ENCODE measurements around the gene SAV1. TPM values are rescaled to one million over a fixed set of nuclear protein-coding genes. Genes with fewer than 3 reads are reported as not detected.

The SAV1 gene
- total RNA-seq, 1 experiment from 2014 or later = 64.1 TPM

GRCh38 chr14:50635141-50635540 is 33.0 kb downstream of the SAV1 start:
- CTCF ChIA-PET = no interaction called here
- H3K36me3 Mint-ChIP-seq = peaks cover 22% of the 10 kb centered on the region

DNA sequence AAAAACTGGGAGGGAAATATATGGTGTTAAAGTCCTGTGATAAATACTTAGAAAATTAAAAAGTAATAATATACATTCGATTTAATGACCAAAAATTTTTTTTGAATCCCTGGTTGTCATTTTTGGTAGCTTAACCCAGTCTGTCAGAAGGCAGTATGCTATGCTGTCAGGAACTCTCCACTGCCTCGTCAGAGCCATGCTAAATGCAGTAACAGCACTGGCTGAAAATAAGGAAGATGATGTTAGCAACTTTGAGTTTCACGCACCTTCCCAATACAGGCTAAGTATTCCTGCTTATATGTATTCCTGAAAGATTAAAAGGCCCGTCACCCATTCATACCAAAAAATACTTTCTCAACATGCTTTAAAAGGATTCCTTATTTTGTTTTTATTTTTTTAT is 34.2 kb downstream of the SAV1 start:
- ChIA-PET POLR2A (no interaction called here), CTCF (no interaction called here)
- no peak overlapping the region for H3K4me3 Mint-ChIP-seq
- no peaks in the 10 kb centered on the region for H3K9me3 Mint-ChIP-seq
- H3K27me3 Mint-ChIP-seq (ENCODE audit: low read depth) = no peaks in the 10 kb centered on the region
- ATAC-seq (no peak), DNase-seq (ENCODE audit: low spot score) (no peak)
- TF ChIP-seq E2F5 (CRISPR knock-in tag; IDR thresholded peaks at IDR 0.05) (no peak), ATF1 (CRISPR knock-in tag; IDR thresholded peaks at IDR 0.05) (no peak), ELF4 (CRISPR knock-in tag; IDR thresholded peaks at IDR 0.05; ENCODE audit: low read depth) (no peak), ZNF263 (CRISPR knock-in tag; IDR thresholded peaks at IDR 0.05; ENCODE audit: low read depth) (no peak), NFYB (CRISPR knock-in tag; conservative IDR thresholded peaks at IDR 0.05; ENCODE audit: low read depth) (no peak), KAT7 (CRISPR knock-in tag; IDR thresholded peaks at IDR 0.05; ENCODE audit: borderline replicate concordance) (no peak), ZNF532 (CRISPR knock-in tag; IDR thresholded peaks at IDR 0.05; ENCODE audit: borderline replicate concordance) (no peak), ATF3 (CRISPR knock-in tag; conservative IDR thresholded peaks at IDR 0.05) (no peak), EMX1 (CRISPR knock-in tag; IDR thresholded peaks at IDR 0.05) (no peak), SMAD4 (CRISPR knock-in tag; IDR thresholded peaks at IDR 0.05) (no peak), ZNF219 (CRISPR knock-in tag; IDR thresholded peaks at IDR 0.05; ENCODE audit: borderline replicate concordance) (no peak), JAZF1 (CRISPR knock-in tag; IDR thresholded peaks at IDR 0.05) (no peak), FOXK1 (CRISPR knock-in tag; IDR thresholded peaks at IDR 0.05) (no peak), ZNF121 (CRISPR knock-in tag; IDR thresholded peaks at IDR 0.05) (no peak), ZNF396 (CRISPR knock-in tag; IDR thresholded peaks at IDR 0.05; ENCODE audit: borderline replicate concordance) (no peak)
- TF ChIP-seq, protein P1, sequence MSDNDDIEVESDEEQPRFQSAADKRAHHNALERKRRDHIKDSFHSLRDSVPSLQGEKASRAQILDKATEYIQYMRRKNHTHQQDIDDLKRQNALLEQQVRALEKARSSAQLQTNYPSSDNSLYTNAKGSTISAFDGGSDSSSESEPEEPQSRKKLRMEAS (CRISPR knock-in tag; IDR thresholded peaks at IDR 0.05) = no peak
- TF ChIP-seq, protein P2, sequence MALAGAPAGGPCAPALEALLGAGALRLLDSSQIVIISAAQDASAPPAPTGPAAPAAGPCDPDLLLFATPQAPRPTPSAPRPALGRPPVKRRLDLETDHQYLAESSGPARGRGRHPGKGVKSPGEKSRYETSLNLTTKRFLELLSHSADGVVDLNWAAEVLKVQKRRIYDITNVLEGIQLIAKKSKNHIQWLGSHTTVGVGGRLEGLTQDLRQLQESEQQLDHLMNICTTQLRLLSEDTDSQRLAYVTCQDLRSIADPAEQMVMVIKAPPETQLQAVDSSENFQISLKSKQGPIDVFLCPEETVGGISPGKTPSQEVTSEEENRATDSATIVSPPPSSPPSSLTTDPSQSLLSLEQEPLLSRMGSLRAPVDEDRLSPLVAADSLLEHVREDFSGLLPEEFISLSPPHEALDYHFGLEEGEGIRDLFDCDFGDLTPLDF (CRISPR knock-in tag; IDR thresholded peaks at IDR 0.05) = no peak
- TF ChIP-seq, protein P3, sequence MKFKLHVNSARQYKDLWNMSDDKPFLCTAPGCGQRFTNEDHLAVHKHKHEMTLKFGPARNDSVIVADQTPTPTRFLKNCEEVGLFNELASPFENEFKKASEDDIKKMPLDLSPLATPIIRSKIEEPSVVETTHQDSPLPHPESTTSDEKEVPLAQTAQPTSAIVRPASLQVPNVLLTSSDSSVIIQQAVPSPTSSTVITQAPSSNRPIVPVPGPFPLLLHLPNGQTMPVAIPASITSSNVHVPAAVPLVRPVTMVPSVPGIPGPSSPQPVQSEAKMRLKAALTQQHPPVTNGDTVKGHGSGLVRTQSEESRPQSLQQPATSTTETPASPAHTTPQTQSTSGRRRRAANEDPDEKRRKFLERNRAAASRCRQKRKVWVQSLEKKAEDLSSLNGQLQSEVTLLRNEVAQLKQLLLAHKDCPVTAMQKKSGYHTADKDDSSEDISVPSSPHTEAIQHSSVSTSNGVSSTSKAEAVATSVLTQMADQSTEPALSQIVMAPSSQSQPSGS (CRISPR knock-in tag; IDR thresholded peaks at IDR 0.05; ENCODE audit: borderline replicate concordance, low read depth) = no peak
- H3K36me3 Mint-ChIP-seq = peaks cover 12% of the 10 kb centered on the region
- H3K27ac Mint-ChIP-seq = no peak overlapping the region
- H3K4me1 Mint-ChIP-seq = no peaks in the 10 kb centered on the region

More at GRCh38 chr14:50635141-50635540, 33.0 kb downstream of the SAV1 start:
- TF ChIP-seq SP1 (CRISPR knock-in tag; conservative IDR thresholded peaks at IDR 0.05) (no peak), ZNF671 (CRISPR knock-in tag; IDR thresholded peaks at IDR 0.05) (no peak)
- Mint-ChIP-seq H3K4me1 (peaks cover 6% of the 10 kb centered on the region), H3K27ac (no peak overlapping the region), H3K9me3 (no peaks in the 10 kb centered on the region), H3K27me3 (ENCODE audit: low read depth) (no peaks in the 10 kb centered on the region), H3K4me3 (no peak overlapping the region)
- no peak for ATAC-seq
- DNase-seq (ENCODE audit: low spot score) = no peak
- POLR2A ChIA-PET = no interaction called here
